PFSK-1 (cell line): ENCODE results near the gene GDAP1L1.

Source experiments
- FOXP2 ChIP-seq: optimal IDR thresholded peaks from 2 replicates; pipeline ENCODE3; 2011; ENCODE audit warnings: borderline replicate concordance, control low read depth, inconsistent platforms; ENCODE audit not compliant: insufficient read depth; ENCODE audit errors: extremely low read length, extremely low read depth
- POLR2AphosphoS5 ChIP-seq: IDR thresholded peaks from 2 replicates; pipeline ENCODE4 v1.6.1; 2012; ENCODE audit warnings: low read depth, mild to moderate bottlenecking, control low read depth, low read length, moderate library complexity
- SIN3A ChIP-seq: IDR thresholded peaks from 2 replicates; pipeline ENCODE4 v1.6.1; 2012; ENCODE audit warnings: mild to moderate bottlenecking, low read length, moderate library complexity, borderline replicate concordance; ENCODE audit not compliant: insufficient read depth
- TAF1 ChIP-seq: IDR thresholded peaks from 2 replicates; pipeline ENCODE4 v1.6.1; 2012; ENCODE audit warnings: low read length, control low read depth, borderline replicate concordance; ENCODE audit not compliant: insufficient read depth
- TF ChIP-seq, protein P1 (sequence below), 2 experiments: IDR thresholded peaks; 2 replicates each; pipeline versions ENCODE4 v1.6.1 to v1.8.0; 2011 to 2012; ENCODE audit warnings: low read depth in 2 of 2, low read length in 2 of 2, control low read depth in 1 of 2, inconsistent platforms in 1 of 2, mild to moderate bottlenecking in 1 of 2, moderate library complexity in 1 of 2; ENCODE audit not compliant: insufficient read depth in 1 of 2

GDAP1L1 gene

DNA sequence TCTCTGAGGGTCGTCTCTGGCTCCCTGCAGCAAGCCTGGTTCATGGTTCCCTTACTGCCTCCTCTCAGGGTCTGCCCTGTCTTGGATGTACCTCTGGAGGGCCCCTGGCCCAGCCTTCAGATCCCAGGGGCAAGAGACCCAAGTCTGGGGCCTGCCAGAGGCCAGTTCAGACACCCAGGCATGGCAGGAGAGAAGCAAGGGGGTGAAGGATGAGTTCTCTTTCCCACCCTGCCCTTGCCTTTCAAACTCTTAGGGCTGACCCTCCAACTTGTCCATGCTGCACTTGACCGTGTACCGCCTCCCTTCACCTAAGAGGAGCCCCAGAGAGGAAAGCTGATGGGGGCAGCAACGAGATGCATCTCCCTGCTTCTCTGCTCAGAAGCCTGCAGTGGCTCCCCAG, 4.2 kb downstream of the GDAP1L1 start:
- TF ChIP-seq, protein P1, sequence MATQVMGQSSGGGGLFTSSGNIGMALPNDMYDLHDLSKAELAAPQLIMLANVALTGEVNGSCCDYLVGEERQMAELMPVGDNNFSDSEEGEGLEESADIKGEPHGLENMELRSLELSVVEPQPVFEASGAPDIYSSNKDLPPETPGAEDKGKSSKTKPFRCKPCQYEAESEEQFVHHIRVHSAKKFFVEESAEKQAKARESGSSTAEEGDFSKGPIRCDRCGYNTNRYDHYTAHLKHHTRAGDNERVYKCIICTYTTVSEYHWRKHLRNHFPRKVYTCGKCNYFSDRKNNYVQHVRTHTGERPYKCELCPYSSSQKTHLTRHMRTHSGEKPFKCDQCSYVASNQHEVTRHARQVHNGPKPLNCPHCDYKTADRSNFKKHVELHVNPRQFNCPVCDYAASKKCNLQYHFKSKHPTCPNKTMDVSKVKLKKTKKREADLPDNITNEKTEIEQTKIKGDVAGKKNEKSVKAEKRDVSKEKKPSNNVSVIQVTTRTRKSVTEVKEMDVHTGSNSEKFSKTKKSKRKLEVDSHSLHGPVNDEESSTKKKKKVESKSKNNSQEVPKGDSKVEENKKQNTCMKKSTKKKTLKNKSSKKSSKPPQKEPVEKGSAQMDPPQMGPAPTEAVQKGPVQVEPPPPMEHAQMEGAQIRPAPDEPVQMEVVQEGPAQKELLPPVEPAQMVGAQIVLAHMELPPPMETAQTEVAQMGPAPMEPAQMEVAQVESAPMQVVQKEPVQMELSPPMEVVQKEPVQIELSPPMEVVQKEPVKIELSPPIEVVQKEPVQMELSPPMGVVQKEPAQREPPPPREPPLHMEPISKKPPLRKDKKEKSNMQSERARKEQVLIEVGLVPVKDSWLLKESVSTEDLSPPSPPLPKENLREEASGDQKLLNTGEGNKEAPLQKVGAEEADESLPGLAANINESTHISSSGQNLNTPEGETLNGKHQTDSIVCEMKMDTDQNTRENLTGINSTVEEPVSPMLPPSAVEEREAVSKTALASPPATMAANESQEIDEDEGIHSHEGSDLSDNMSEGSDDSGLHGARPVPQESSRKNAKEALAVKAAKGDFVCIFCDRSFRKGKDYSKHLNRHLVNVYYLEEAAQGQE (IDR thresholded peaks at IDR 0.05; ENCODE audit: insufficient read depth in 1 of 2, low read depth in 2 of 2, low read length in 2 of 2): no peak
- TF ChIP-seq FOXP2 (no peak), SIN3A (no peak), POLR2AphosphoS5 (no peak), TAF1 (no peak)

DNA sequence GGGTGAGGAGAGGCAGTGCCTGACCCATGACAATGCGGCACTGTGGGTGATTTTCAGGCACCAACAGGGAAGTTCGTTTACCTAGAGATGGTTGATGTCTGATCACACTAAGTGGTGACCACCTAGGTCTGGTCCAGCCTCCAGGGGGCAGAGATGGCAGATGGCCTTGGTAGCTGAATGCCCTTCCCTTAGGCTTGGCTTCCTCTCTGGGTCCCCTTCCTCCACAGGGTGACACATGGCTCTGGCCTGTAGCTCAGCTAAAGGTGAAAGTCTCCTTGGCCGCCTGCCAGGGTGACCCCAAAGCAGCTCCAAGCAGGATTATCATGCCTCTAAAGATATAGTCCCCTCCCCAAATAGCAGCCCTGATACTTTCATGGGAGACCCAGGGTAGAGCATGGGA, 6.4 kb downstream of the GDAP1L1 start:
- TF ChIP-seq POLR2AphosphoS5 (no peak), FOXP2 (no peak), TAF1 (no peak)
- TF ChIP-seq, protein P1 (IDR thresholded peaks at IDR 0.05; ENCODE audit: insufficient read depth in 1 of 2, low read depth in 2 of 2, low read length in 2 of 2): no peak

DNA sequence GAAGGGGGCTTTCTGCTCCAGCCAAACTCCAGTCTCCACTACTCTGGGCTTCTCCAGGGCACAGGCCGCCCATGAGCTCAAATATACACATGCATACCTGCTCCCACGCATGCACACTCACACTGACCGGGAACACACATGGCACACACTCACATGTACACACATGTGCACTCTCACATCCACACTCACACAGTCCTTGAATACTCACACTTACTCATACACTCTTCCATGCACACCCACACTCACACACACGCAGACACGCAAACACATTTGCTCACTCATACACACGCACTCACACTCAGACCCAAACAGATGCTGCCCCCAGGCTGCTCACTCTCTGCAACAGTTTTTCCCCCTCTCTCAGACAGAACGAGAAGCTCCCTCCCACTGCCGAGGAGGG, 7.0 kb downstream of the GDAP1L1 start:
- TF ChIP-seq SIN3A: no peak
- TF ChIP-seq, protein P1 (IDR thresholded peaks at IDR 0.05; ENCODE audit: insufficient read depth in 1 of 2, low read depth in 2 of 2, low read length in 2 of 2): no peak
- no peak for TF ChIP-seq TAF1
- no peak for TF ChIP-seq POLR2AphosphoS5
- TF ChIP-seq FOXP2: no peak

DNA sequence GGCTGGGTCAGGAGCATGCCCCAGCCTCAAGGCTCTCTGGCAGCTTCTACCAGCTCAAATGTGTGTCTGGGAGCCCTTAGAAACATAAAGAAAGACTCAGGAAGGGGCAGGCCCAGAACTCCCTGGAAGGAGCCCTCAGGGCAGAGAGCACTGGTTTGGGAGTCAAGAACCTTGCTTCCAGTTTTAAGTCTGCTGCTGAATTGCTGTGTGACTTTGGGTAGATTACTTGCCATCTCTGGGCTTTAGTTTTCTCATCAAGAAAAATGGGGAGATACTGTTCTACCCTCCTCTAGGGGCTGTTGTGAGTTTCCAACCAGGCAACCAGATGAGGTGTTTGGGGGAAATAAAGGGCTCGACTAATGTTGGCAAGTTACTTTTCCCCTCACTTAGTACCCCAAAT, 8.8 kb downstream of the GDAP1L1 start:
- no peak for TF ChIP-seq SIN3A
- no peak for TF ChIP-seq POLR2AphosphoS5
- TF ChIP-seq FOXP2: no peak
- no peak for TF ChIP-seq TAF1
- TF ChIP-seq, protein P1 (IDR thresholded peaks at IDR 0.05; ENCODE audit: insufficient read depth in 1 of 2, low read depth in 2 of 2, low read length in 2 of 2): no peak

DNA sequence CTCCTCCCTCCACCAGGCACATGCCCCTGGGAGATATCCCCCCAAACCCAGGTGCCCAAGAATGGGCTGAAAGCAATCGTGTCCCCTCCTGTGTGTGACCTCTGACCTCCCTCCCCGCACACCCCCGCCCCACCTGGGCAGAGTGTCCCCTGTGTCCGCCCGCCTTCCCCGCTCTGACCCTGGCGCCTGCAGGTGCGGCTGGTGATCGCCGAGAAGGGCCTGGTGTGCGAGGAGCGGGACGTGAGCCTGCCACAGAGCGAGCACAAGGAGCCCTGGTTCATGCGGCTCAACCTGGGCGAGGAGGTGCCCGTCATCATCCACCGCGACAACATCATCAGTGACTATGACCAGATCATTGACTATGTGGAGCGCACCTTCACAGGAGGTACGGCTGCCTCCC, 9.9 kb downstream of the GDAP1L1 start:
- TF ChIP-seq SIN3A: no peak
- TF ChIP-seq FOXP2: no peak
- TF ChIP-seq TAF1: no peak
- TF ChIP-seq, protein P1 (IDR thresholded peaks at IDR 0.05; ENCODE audit: insufficient read depth in 1 of 2, low read depth in 2 of 2, low read length in 2 of 2): no peak
- no peak for TF ChIP-seq POLR2AphosphoS5
